ENCODE results near the gene FBXO42.
"Not testable (repeated sequence)": the region's sequence is repeated elsewhere in the genome, so short reads cannot be mapped to it uniquely, and the experiment has no call there.

The FBXO42 gene

GRCh38 chr1:16241221-16241708, 111.0 kb downstream of the FBXO42 start:
- no peak for DNase-seq

- DNase-seq, result no peak
These were observed 112.2 kb downstream of the FBXO42 start for GRCh38 chr1:16239972-16240491.

- no peak for DNase-seq
These were observed 114.9 kb downstream of the FBXO42 start for GRCh38 chr1:16237343-16237830.

GRCh38 chr1:16236511-16237342, 115.6 kb downstream of the FBXO42 start, which contains the start of gene CPLANE2:
Gene CPLANE2, minus strand, starts transcription at chr1:16237183. Its CDS starts 441 bp downstream, at chr1:16236742.
- peak; percentile 95 for DNase-seq

GRCh38 chr1:16235944-16236510, 116.3 kb downstream of the FBXO42 start:
- DNase-seq, result peak; percentile 47

GRCh38 chr1:16235347-16235746, 116.9 kb downstream of the FBXO42 start:
- no peak for DNase-seq

GRCh38 chr1:16233431-16233830, 118.8 kb downstream of the FBXO42 start:
- DNase-seq, result no peak

GRCh38 chr1:16232316-16232710, 120.0 kb downstream of the FBXO42 start:
- DNase-seq, result no peak

- DNase-seq, result no peak
These were observed 120.7 kb downstream of the FBXO42 start for GRCh38 chr1:16231331-16232315.

GRCh38 chr1:16230744-16231143, 121.5 kb downstream of the FBXO42 start:
- DNase-seq, result no peak

- DNase-seq, result no peak
These were observed 122.1 kb downstream of the FBXO42 start for GRCh38 chr1:16229976-16230740.

GRCh38 chr1:16226490-16227179, 125.6 kb downstream of the FBXO42 start:
- DNase-seq, result no peak

- no peak for DNase-seq
These were observed 126.2 kb downstream of the FBXO42 start for GRCh38 chr1:16226129-16226489.

- DNase-seq, result no peak
These were observed 127.8 kb downstream of the FBXO42 start for GRCh38 chr1:16224472-16224871.

GRCh38 chr1:16222716-16223115, 129.6 kb downstream of the FBXO42 start:
- DNase-seq, result not testable (repeated sequence)

GRCh38 chr1:16221499-16221898, 130.8 kb downstream of the FBXO42 start:
- DNase-seq, result no peak

- no peak for DNase-seq
These were observed 132.2 kb downstream of the FBXO42 start for GRCh38 chr1:16219968-16220500.

GRCh38 chr1:16218674-16219071, 133.6 kb downstream of the FBXO42 start:
- no peak for DNase-seq

- no peak for DNase-seq
These were observed 134.1 kb downstream of the FBXO42 start for GRCh38 chr1:16218014-16218673.

- DNase-seq, result peak; percentile 95
These were observed 135.1 kb downstream of the FBXO42 start for GRCh38 chr1:16217061-16217785.
